B cell (primary cell): ENCODE data around the gene RPA3. TPM values are rescaled to one million over a fixed set of nuclear protein-coding genes. Genes with fewer than 3 reads are reported as not detected.

Experiments used
- ATAC-seq: fragments of 200-7000 bp; cut with Tn5 transposase; one replicate; pipeline ENCODE4 v1.10.0; 2021; ENCODE audit warnings: low read depth, mild to moderate bottlenecking, moderate number of reproducible peaks, moderate library complexity
- CTCF ChIA-PET: fragments of 350-600 bp; sonication (Branson Sonifier 250); formaldehyde crosslinking; loops from one replicate; lab custom pipeline; 2021; ENCODE audit warnings: antibody characterized with exemption, inconsistent platforms; lab: Charles Lee
- POLR2A ChIA-PET: fragments of 350-600 bp; sonication (Branson Sonifier 250); formaldehyde crosslinking; loops from one replicate; lab custom pipeline; 2021; ENCODE audit warnings: antibody characterized with exemption; lab: Charles Lee
- DNase-seq: peaks from one replicate; pipeline ENCODE4 v3.0.0; 2013
- H2AFZ ChIP-seq: 2 replicates; pipeline ENCODE4 v1.6.1; 2012; ENCODE audit warnings: mild to moderate bottlenecking, low read depth, low read length; ENCODE audit not compliant: insufficient read depth, poor library complexity, severe bottlenecking
- H3K27ac ChIP-seq, 2 donors: 1 replicate in 1 of 2; 2 replicates in 1 of 2; pipeline ENCODE4 v1.5.1; 2012 to 2013; ENCODE audit warnings: low read length in 2 of 2, mild to moderate bottlenecking in 2 of 2, moderate library complexity in 1 of 2
- H3K27me3 ChIP-seq, 4 experiments: fragments of 200-600 bp in 1 of 4; sonication (generic) in 1 of 4; replicated peaks in 1 of 4; 1 replicate in 2 of 4; 2 replicates in 2 of 4; pipeline versions ENCODE4 v1.6.1 to v1.7.0; 2013 to 2016; ENCODE audit warnings: low read length in 3 of 4, mild to moderate bottlenecking in 2 of 4, mixed read lengths in 1 of 4, moderate library complexity in 1 of 4; ENCODE audit not compliant: insufficient read depth in 4 of 4, control insufficient read depth in 3 of 4; ENCODE audit errors: control extremely low read depth in 1 of 4
- H3K36me3 ChIP-seq, 2 experiments: replicated peaks in 1 of 2; 1 replicate in 1 of 2; 2 replicates in 1 of 2; pipeline versions ENCODE4 v1.6.1 to v1.7.1; 2013; ENCODE audit warnings: low read length in 1 of 2; ENCODE audit not compliant: insufficient read depth in 2 of 2, control insufficient read depth in 1 of 2; ENCODE audit errors: control extremely low read depth in 1 of 2, extremely low read depth in 1 of 2
- H3K4me1 ChIP-seq, 2 donors: fragments of 200-600 bp in 1 of 2; sonication (generic) in 1 of 2; 1 replicate in 1 of 2; 2 replicates in 1 of 2; pipeline versions ENCODE4 v1.5.1 to v1.6.1; 2013 to 2017; ENCODE audit warnings: low read length in 2 of 2; ENCODE audit not compliant: control insufficient read depth in 2 of 2, insufficient read depth in 2 of 2
- H3K4me2 ChIP-seq: replicated peaks from 2 replicates; pipeline ENCODE3; 2012; ENCODE audit warnings: mild to moderate bottlenecking, low read depth, low read length; ENCODE audit not compliant: poor library complexity, severe bottlenecking
- H3K4me3 ChIP-seq, 5 experiments: fragments of 200-600 bp in 1 of 5; sonication (generic) in 1 of 5; 1 replicate in 3 of 5; 2 replicates in 2 of 5; pipeline versions ENCODE4 v1.5.1 to v1.7.0; 2011 to 2016; ENCODE audit warnings: low read length in 4 of 5, mild to moderate bottlenecking in 4 of 5, low read depth in 2 of 5, control low read depth in 1 of 5, moderate library complexity in 1 of 5; ENCODE audit not compliant: insufficient read depth in 1 of 5; ENCODE audit errors: control extremely low read depth in 1 of 5, extremely low read depth in 1 of 5
- H3K79me2 ChIP-seq: fragments of 200-600 bp; sonication (generic); one replicate; pipeline ENCODE4 v1.6.0; 2016; ENCODE audit warnings: low read length; ENCODE audit not compliant: control insufficient read depth, insufficient read depth
- H3K9ac ChIP-seq: fragments of 200-600 bp; sonication (generic); 2 replicates; pipeline ENCODE4 v1.6.1; 2017; ENCODE audit warnings: mild to moderate bottlenecking, low read length, moderate library complexity
- H3K9me3 ChIP-seq, 3 donors: one replicate each; pipeline versions ENCODE4 v1.6.1 to v1.7.1; 2013; ENCODE audit warnings: low read length in 2 of 3; ENCODE audit not compliant: control insufficient read depth in 2 of 3, insufficient read depth in 1 of 3; ENCODE audit errors: control extremely low read depth in 1 of 3
- H4K20me1 ChIP-seq: 2 replicates; pipeline ENCODE4 v1.6.0; 2012; ENCODE audit warnings: mild to moderate bottlenecking, low read length; ENCODE audit not compliant: insufficient read depth, control insufficient read depth, poor library complexity, severe bottlenecking
- H3K27ac Mint-ChIP-seq: one replicate; pipeline ENCODE4 v1.8.0; 2021; ENCODE audit warnings: mixed read lengths
- H3K27me3 Mint-ChIP-seq: one replicate; pipeline ENCODE4 v1.8.0; 2021; ENCODE audit warnings: mixed read lengths
- H3K4me1 Mint-ChIP-seq: one replicate; pipeline ENCODE4 v1.8.0; 2021; ENCODE audit warnings: mixed read lengths
- H3K4me3 Mint-ChIP-seq: one replicate; pipeline ENCODE4 v1.8.0; 2021; ENCODE audit warnings: mixed read lengths
- H3K9me3 Mint-ChIP-seq: one replicate; pipeline ENCODE4 v1.8.0; 2022; ENCODE audit warnings: mixed read lengths; ENCODE audit not compliant: insufficient read depth
- CTCF ChIP-seq: fragments of 200-600 bp; IDR thresholded peaks from one replicate; pipeline ENCODE4 v1.8.0; 2022; ENCODE audit warnings: antibody characterized with exemption, mild to moderate bottlenecking
- EZH2 ChIP-seq: IDR thresholded peaks from 2 replicates; pipeline ENCODE4 v1.6.1; 2012; ENCODE audit warnings: borderline replicate concordance, low read depth, mild to moderate bottlenecking, moderate library complexity, low read length; ENCODE audit not compliant: insufficient read depth, poor library complexity, severe bottlenecking
- WGBS: methylation state at CpG from one replicate; pipeline ENCODE4 v1.1.5; 2013; ENCODE audit warnings: missing lambda C conversion rate; ENCODE audit not compliant: insufficient coverage; 5-methylcytosine and 5-hydroxymethylcytosine counted together
- intact Hi-C: fragments of 100-400 bp; cut with micrococcal nuclease; formaldehyde crosslinking; loops from one replicate; pipeline ENCODE4 v1.10.0; 2022
- polyA plus RNA-seq: library from polyadenylated mRNA; depleted of rRNA; stranded (reverse); fragments of >200 nt; gene quantifications from 2 replicates; pipeline ENCODE4 v1.2.3, GENCODE V29; 2012
- total RNA-seq, 2 donors: library from RNA; stranded (reverse); fragments of 120-200 nt in 1 of 2; gene quantifications; 1 replicate in 1 of 2; 2 replicates in 1 of 2; pipeline versions ENCODE4 v1.2.3 to v1.2.4, GENCODE V29; 2013 to 2022

Gene RPA3
- total and polyA plus RNA-seq, 2 donors (not counting 1 experiment from before 2014, with no cell fraction given), result 25.6 to 49.3 TPM

GRCh38 chr7:7639847-7640220 lies 78.6 kb downstream of the RPA3 start:
- H3K9me3 ChIP-seq, result no peaks in the 10 kb centered on the region
- intact Hi-C loops, result loop anchor here (1.0 to 5.0 kb wide), 6 partner anchors 73 to 458 kb away; partner anchors contain the start of genes C1GALT1 and GLCCI1
- peak; percentile 23 for ATAC-seq
- POLR2A ChIA-PET, result interaction anchor here (0.6 to 1.4 kb wide), 7 partner anchors 122 to 539 kb away, joined by 3 to 9 read pairs (median 4); partner anchors contain the start of gene GLCCI1
- H3K9ac ChIP-seq, result peak overlapping the region; percentile 98
- H3K4me2 ChIP-seq, result peak overlapping the region; percentile 80
- peaks cover 0 to 15% of the 10 kb centered on the region in 2 experiments for H3K36me3 ChIP-seq
- CTCF ChIA-PET, result interaction anchor here (0.6 to 5.0 kb wide), 6 partner anchors 396 to 935 kb away, joined by 3 to 22 read pairs (median 3); no protein-coding TSS in a partner anchor
- Mint-ChIP-seq H3K27me3 (no peaks in the 10 kb centered on the region), H3K4me1 (peaks cover 45% of the 10 kb centered on the region), H3K4me3 (peak overlapping the region; percentile 87), H3K9me3 (no peaks in the 10 kb centered on the region), H3K27ac (peak overlapping the region; percentile 98)
- TF ChIP-seq EZH2 (no peak), CTCF (no peak)
- peak overlapping the region; percentile 98 to 99 for H3K27ac ChIP-seq
- H3K79me2 ChIP-seq, result peaks cover 47% of the 10 kb centered on the region
- H3K4me1 ChIP-seq, result peaks cover 15 to 17% of the 10 kb centered on the region in 2 donors
- WGBS, result under 1% methylated on average over 19 of the region's 19 CpGs
- DNase-seq, result peak; percentile 86
- peak overlapping the region; percentile 82 for H2AFZ ChIP-seq
- peak overlapping the region; percentile 83 to 99 (median 93) for H3K4me3 ChIP-seq
- H4K20me1 ChIP-seq, result no peaks in the 10 kb centered on the region
- no peaks in the 10 kb centered on the region for H3K27me3 ChIP-seq

DNA sequence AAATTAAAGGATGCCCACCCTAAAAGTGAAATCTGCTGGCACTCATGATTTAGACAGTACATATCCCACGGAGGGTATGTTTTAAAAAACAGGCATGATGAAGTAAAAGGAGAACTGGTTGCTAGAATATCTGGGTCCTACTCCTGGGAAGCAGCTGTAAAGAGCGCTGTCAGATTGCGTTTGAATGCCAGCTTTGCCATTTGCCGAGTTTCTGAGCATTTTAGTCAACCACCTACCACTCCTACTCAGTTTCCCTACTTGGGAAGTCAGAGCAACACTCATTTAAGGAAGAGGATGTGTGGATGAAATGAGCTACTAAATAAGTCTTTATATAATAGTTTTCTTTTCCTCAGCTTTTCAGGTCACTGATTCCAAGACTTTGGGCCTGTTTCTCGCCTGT lies 79.0 kb downstream of the RPA3 start:
- no peaks in the 10 kb centered on the region for H3K27me3 ChIP-seq
- peak overlapping the region; percentile 98 to 99 for H3K27ac ChIP-seq
- peaks cover 0 to 15% of the 10 kb centered on the region in 2 experiments for H3K36me3 ChIP-seq
- intact Hi-C loops, result no loop called here
- no peaks in the 10 kb centered on the region for H3K9me3 ChIP-seq
- TF ChIP-seq CTCF, result no peak
- TF ChIP-seq EZH2, result no peak
- peak overlapping the region; percentile 87 for H3K4me3 Mint-ChIP-seq
- CTCF ChIA-PET, result interaction anchor here (0.6 to 5.0 kb wide), 5 partner anchors 46 to 577 kb away, joined by 3 to 22 read pairs (median 3); no protein-coding TSS in a partner anchor
- H2AFZ ChIP-seq, result peak overlapping the region; percentile 82
- ATAC-seq (no peak), DNase-seq (no peak)
- H3K4me3 ChIP-seq, result peak overlapping the region; percentile 83 to 99 (median 93)
- POLR2A ChIA-PET, result no interaction called here
- H4K20me1 ChIP-seq, result no peaks in the 10 kb centered on the region
- peak overlapping the region; percentile 98 for H3K27ac Mint-ChIP-seq
- 40% methylated on average over 2 of the region's 5 CpGs for WGBS
- peak overlapping the region; percentile 80 for H3K4me2 ChIP-seq
- H3K4me1 ChIP-seq, result peaks cover 15 to 17% of the 10 kb centered on the region in 2 donors
- H3K79me2 ChIP-seq, result peaks cover 43% of the 10 kb centered on the region
- H3K9ac ChIP-seq, result peak overlapping the region; percentile 98
- no peaks in the 10 kb centered on the region for H3K27me3 Mint-ChIP-seq
- no peaks in the 10 kb centered on the region for H3K9me3 Mint-ChIP-seq
- H3K4me1 Mint-ChIP-seq, result peaks cover 42% of the 10 kb centered on the region
